NCI-H2227 treated with DMSO at 0.1 percent for 48 hours (cell line): ENCODE data around the gene FRG1.
"Not testable (repeated sequence)": the region's sequence is repeated elsewhere in the genome, so short reads cannot be mapped to it uniquely, and the experiment has no call there.

Experiments used
- DNase-seq: peaks from one replicate; lab custom pipeline; 2025; lab: John Stamatoyannopoulos, UW

Gene FRG1

GRCh38 chr4:189985651-189986243 is 45.1 kb downstream of the FRG1 start:
- not testable (repeated sequence) for DNase-seq

GRCh38 chr4:189988877-189989431 is 48.3 kb downstream of the FRG1 start:
- DNase-seq = no peak

- not testable (repeated sequence) for DNase-seq
These were observed 49.3 kb downstream of the FRG1 start for GRCh38 chr4:189989941-189990340.
